ENCODE data around the gene CENPP.

- TF ChIP-seq CTCF (IDR thresholded peaks at IDR 0.05) (no peak), POLR2AphosphoS5 (IDR thresholded peaks at IDR 0.05) (peak; percentile 62), POLR2A (IDR thresholded peaks at IDR 0.05) (no peak), EP300 (IDR thresholded peaks at IDR 0.05) (no peak)
These were observed 24.3 kb downstream of the CENPP start for GRCh38 chr9:92349771-92350739.

All from gastroesophageal sphincter (tissue), 3 donors.